ENCODE measurements around the gene KIAA1217. TPM values are rescaled to one million over a fixed set of nuclear protein-coding genes. Genes with fewer than 3 reads are reported as not detected.

KIAA1217 gene
- total and polyA plus RNA-seq, 9 of the 15 experiments (the other 6 are each of a cell fraction or from before 2014, with no cell fraction given), result 0.04 TPM; not detected in 8

DNA sequence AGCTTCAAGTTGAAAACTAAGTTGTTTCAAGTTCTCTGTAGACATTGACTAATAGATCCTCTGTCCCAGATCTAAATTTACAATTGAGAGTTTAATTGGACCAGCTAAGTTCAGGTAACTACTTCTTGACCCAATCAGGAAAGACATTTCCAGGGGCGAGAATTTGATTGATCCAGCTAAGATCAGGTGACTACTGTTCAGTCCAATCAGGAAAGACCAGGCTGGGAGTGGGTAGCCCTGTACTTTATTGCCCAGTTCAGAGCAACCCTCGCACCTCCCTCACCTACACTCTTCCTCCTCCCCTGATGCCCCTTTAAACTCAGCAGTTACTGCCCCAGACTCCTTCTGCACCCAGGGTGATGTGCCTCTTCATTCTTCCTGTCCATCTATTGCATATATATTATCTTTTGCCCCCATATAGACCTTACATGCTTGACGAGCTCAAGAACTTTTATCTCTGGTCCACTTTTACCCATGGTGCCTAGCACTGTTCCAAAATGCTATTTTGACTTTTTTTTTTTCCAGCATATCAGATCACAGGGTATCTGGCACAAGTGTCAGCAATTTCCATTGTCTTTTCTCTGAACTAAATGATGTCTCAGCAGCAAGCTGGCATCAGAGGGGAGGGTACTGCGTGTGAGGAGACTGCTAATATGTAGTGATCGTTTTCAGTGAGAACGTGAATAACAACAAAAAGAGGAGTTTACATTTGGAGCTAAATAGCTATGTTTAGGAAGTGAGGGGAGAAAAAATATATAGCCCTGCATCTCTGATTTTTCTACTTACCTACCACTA is 169.4 kb downstream of the KIAA1217 start:
- H3K4me3 ChIP-seq, result no peak overlapping the region
- FAIRE-seq (no peak), DNase-seq (ENCODE audit: extremely low read depth in 1 of 4, low spot score in 3 of 4) (no peak), ATAC-seq (no peak)
- H3K9me3 ChIP-seq (replicated peaks; ENCODE audit: control insufficient read depth, insufficient read depth, low read depth, low read length), result no peaks in the 10 kb centered on the region
- H3K79me2 ChIP-seq (ENCODE audit: control insufficient read depth, insufficient read depth, low read length), result no peaks in the 10 kb centered on the region
- ChIA-PET CTCF (ENCODE audit: low intra/inter-chr PET ratio) (no interaction called here), POLR2A (interaction anchor here (0.5 to 0.6 kb wide), 3 partner anchors 102 to 1424 kb away, joined by 3 to 4 read pairs (median 4); no protein-coding TSS in a partner anchor)
- no peaks in the 10 kb centered on the region for H3K4me1 ChIP-seq (replicated peaks in 1 of 2; ENCODE audit: control insufficient read depth in 2 of 2, insufficient read depth in 2 of 2, low read length in 2 of 2)
- H3K36me3 ChIP-seq (ENCODE audit: control insufficient read depth, insufficient read depth, low read length), result no peaks in the 10 kb centered on the region
- no peaks in the 10 kb centered on the region for H3K27me3 ChIP-seq (ENCODE audit: control insufficient read depth in 2 of 2, insufficient read depth in 2 of 2, low read length in 2 of 2)
- no peaks in the 10 kb centered on the region for H3K9me1 ChIP-seq (ENCODE audit: control insufficient read depth, insufficient read depth, low read length)
- H2AFZ ChIP-seq (ENCODE audit: low read depth, low read length), result no peak overlapping the region
- TF ChIP-seq BRD9 (IDR thresholded peaks at IDR 0.05; ENCODE audit: low read depth, partially characterized antibody) (no peak), NFYB (IDR thresholded peaks at IDR 0.05; ENCODE audit: extremely low read depth, insufficient read length) (peak; percentile 7)
- no peak overlapping the region for H3K27ac ChIP-seq (ENCODE audit: extremely low read depth, low read depth, low read length)
- 0% methylated on average over 6 of the region's 6 CpGs for WGBS (ENCODE audit: insufficient coverage, low coverage, missing lambda C conversion rate)
- intact Hi-C loops (cut with micrococcal nuclease), result no loop called here
- BruUV-seq (replicated peaks), result no TSS peak
- no peaks in the 10 kb centered on the region for H4K20me1 ChIP-seq (replicated peaks; ENCODE audit: control insufficient read depth, insufficient read depth, low read length)
- no peak overlapping the region for H3K9ac ChIP-seq (ENCODE audit: insufficient read depth in 1 of 2, low read depth in 2 of 2, low read length in 2 of 2)
- no peak overlapping the region for H3K4me2 ChIP-seq (ENCODE audit: insufficient read depth, low read length)
- in situ Hi-C loops (cut with MboI), result no loop called here

GRCh38 chr10:24381235-24382010 is 172.5 kb downstream of the KIAA1217 start:
- Histone ChIP-seq H3K4me1 (replicated peaks in 1 of 2; ENCODE audit: control insufficient read depth in 2 of 2, insufficient read depth in 2 of 2, low read length in 2 of 2) (no peaks in the 10 kb centered on the region), H3K27me3 (ENCODE audit: control insufficient read depth in 2 of 2, insufficient read depth in 2 of 2, low read length in 2 of 2) (peaks cover 0 to 6% of the 10 kb centered on the region in 2 experiments; a peak in 3 of 5 replicates), H3K9ac (ENCODE audit: insufficient read depth in 1 of 2, low read depth in 2 of 2, low read length in 2 of 2) (no peak overlapping the region), H3K9me3 (replicated peaks; ENCODE audit: control insufficient read depth, insufficient read depth, low read depth, low read length) (no peaks in the 10 kb centered on the region), H4K20me1 (replicated peaks; ENCODE audit: control insufficient read depth, insufficient read depth, low read length) (no peaks in the 10 kb centered on the region), H3K4me2 (ENCODE audit: insufficient read depth, low read length) (no peak overlapping the region), H3K9me1 (ENCODE audit: control insufficient read depth, insufficient read depth, low read length) (no peaks in the 10 kb centered on the region), H3K36me3 (ENCODE audit: control insufficient read depth, insufficient read depth, low read length) (no peaks in the 10 kb centered on the region), H3K27ac (ENCODE audit: extremely low read depth, low read depth, low read length) (no peak overlapping the region), H3K79me2 (ENCODE audit: control insufficient read depth, insufficient read depth, low read length) (no peaks in the 10 kb centered on the region), H3K4me3 (no peak overlapping the region), H2AFZ (ENCODE audit: low read depth, low read length) (no peak overlapping the region)
- DNase-seq (ENCODE audit: extremely low read depth in 1 of 4, low spot score in 3 of 4), result no peak
- no peak for ATAC-seq
- FAIRE-seq, result no peak
- in situ Hi-C loops (cut with MboI) (no loop called here), intact Hi-C loops (cut with micrococcal nuclease) (loop anchor here (5.0 kb wide), 1 partner anchor 389 kb away; no protein-coding TSS in a partner anchor)
- 0% methylated on average over 9 of the region's 9 CpGs for WGBS (ENCODE audit: insufficient coverage, low coverage, missing lambda C conversion rate)
- ChIA-PET CTCF (ENCODE audit: low intra/inter-chr PET ratio) (no interaction called here), POLR2A (no interaction called here)
- no TSS peak for BruUV-seq (replicated peaks)
- TF ChIP-seq ZNF696 (CRISPR knock-in tag; conservative IDR thresholded peaks at IDR 0.05), result no peak
- no peak for TF ChIP-seq EP300 (IDR thresholded peaks at IDR 0.05; ENCODE audit: low read length)
- TF ChIP-seq TRIM28 (IDR thresholded peaks at IDR 0.05), result no peak
- TF ChIP-seq ZSCAN32 (CRISPR knock-in tag; IDR thresholded peaks at IDR 0.05), result no peak
- no peak for TF ChIP-seq ESRRA (IDR thresholded peaks at IDR 0.05; ENCODE audit: borderline replicate concordance, low read depth)
